ENCODE data around the gene C11orf68. TPM values are rescaled to one million over a fixed set of nuclear protein-coding genes. Genes with fewer than 3 reads are reported as not detected.

The C11orf68 gene
- total and polyA plus RNA-seq, 9 of the 15 experiments (the other 6 are each of a cell fraction or from before 2014, with no cell fraction given): 3.6 to 35.9 (median 12.8) TPM

GRCh38 chr11:65873318-65874156 is 45.3 kb downstream of the C11orf68 start (continued):
- TF ChIP-seq ATF1 (CRISPR knock-in tag; IDR thresholded peaks at IDR 0.05): no peak
- TF ChIP-seq ATF1 (tag; IDR thresholded peaks at IDR 0.05): peak; percentile 79
- no peak for TF ChIP-seq PTBP1 (IDR thresholded peaks at IDR 0.05; ENCODE audit: low read depth, low read length)
- TF ChIP-seq FIP1L1 (IDR thresholded peaks at IDR 0.05; ENCODE audit: low read depth, low read length, poor library complexity, severe bottlenecking): no peak
- TF ChIP-seq HIVEP1 (CRISPR knock-in tag; IDR thresholded peaks at IDR 0.05): peak; percentile 86
- no peak for TF ChIP-seq PBX2 (CRISPR knock-in tag; IDR thresholded peaks at IDR 0.05; ENCODE audit: low read depth)
- TF ChIP-seq PBX2 (tag; conservative IDR thresholded peaks at IDR 0.05; ENCODE audit: low read depth): no peak
- TF ChIP-seq FOXK1 (CRISPR knock-in tag; IDR thresholded peaks at IDR 0.05; ENCODE audit: borderline replicate concordance): no peak
- TF ChIP-seq SRSF1 (IDR thresholded peaks at IDR 0.05; ENCODE audit: low read depth, low read length): no peak
- TF ChIP-seq GABPB2 (CRISPR knock-in tag; conservative IDR thresholded peaks at IDR 0.05): no peak
- TF ChIP-seq IRF2 (CRISPR knock-in tag; IDR thresholded peaks at IDR 0.05): no peak
- TF ChIP-seq, protein P1, sequence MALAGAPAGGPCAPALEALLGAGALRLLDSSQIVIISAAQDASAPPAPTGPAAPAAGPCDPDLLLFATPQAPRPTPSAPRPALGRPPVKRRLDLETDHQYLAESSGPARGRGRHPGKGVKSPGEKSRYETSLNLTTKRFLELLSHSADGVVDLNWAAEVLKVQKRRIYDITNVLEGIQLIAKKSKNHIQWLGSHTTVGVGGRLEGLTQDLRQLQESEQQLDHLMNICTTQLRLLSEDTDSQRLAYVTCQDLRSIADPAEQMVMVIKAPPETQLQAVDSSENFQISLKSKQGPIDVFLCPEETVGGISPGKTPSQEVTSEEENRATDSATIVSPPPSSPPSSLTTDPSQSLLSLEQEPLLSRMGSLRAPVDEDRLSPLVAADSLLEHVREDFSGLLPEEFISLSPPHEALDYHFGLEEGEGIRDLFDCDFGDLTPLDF (CRISPR knock-in tag; IDR thresholded peaks at IDR 0.05): peak; percentile 79; the same call in 1 of the 2 replicates
- TF ChIP-seq ILK (tag; IDR thresholded peaks at IDR 0.05; ENCODE audit: borderline replicate concordance, low read depth): no peak
- no peak for TF ChIP-seq GTF2F1 (IDR thresholded peaks at IDR 0.05; ENCODE audit: low read depth, low read length)
- no peak for TF ChIP-seq ELF2 (CRISPR knock-in tag; IDR thresholded peaks at IDR 0.05)
- no peak for TF ChIP-seq PURB (CRISPR knock-in tag; IDR thresholded peaks at IDR 0.05; ENCODE audit: low read depth)
- no peak for TF ChIP-seq E2F5 (CRISPR knock-in tag; IDR thresholded peaks at IDR 0.05)
- TF ChIP-seq ZNF76 (CRISPR knock-in tag; IDR thresholded peaks at IDR 0.05; ENCODE audit: borderline replicate concordance): no peak
- TF ChIP-seq ZBTB7A (IDR thresholded peaks at IDR 0.05; ENCODE audit: borderline replicate concordance, control insufficient read depth, low read depth, low read length): no peak
- TF ChIP-seq RFX1 (IDR thresholded peaks at IDR 0.05): no peak
- TF ChIP-seq HMG20A (CRISPR knock-in tag; conservative IDR thresholded peaks at IDR 0.05): no peak
- TF ChIP-seq NFYB (IDR thresholded peaks at IDR 0.05; ENCODE audit: extremely low read depth, insufficient read length): no peak
- no peak for TF ChIP-seq KLF10 (CRISPR knock-in tag; IDR thresholded peaks at IDR 0.05)
- TF ChIP-seq ZKSCAN8 (CRISPR knock-in tag; IDR thresholded peaks at IDR 0.05): no peak
- no peak for TF ChIP-seq KAT2B (IDR thresholded peaks at IDR 0.05; ENCODE audit: low read depth, low read length)
- TF ChIP-seq NCOA6 (IDR thresholded peaks at IDR 0.05): no peak
